BE2C (cell line): ENCODE measurements around the gene SDHA.
"Not testable (repeated sequence)": the region's sequence is repeated elsewhere in the genome, so short reads cannot be mapped to it uniquely, and the experiment has no call there.

Experiments used
- DNase-seq: peaks from one replicate; pipeline ENCODE4 v3.0.0-alpha.2; 2020
- H3K27me3 ChIP-seq: fragments of 250-450 bp; sonication (Bioruptor Pico); 2 replicates; pipeline ENCODE4 v1.5.1; 2020; ENCODE audit warnings: mild to moderate bottlenecking
- H3K36me3 ChIP-seq: fragments of 250-450 bp; sonication (Bioruptor Pico); 2 replicates; pipeline ENCODE4 v1.5.1; 2020; ENCODE audit warnings: mild to moderate bottlenecking
- H3K4me1 ChIP-seq: fragments of 250-450 bp; sonication (Bioruptor Pico); 2 replicates; pipeline ENCODE4 v1.5.1; 2020
- H3K4me3 ChIP-seq: 2 replicates; pipeline ENCODE4 v1.5.1; 2011; ENCODE audit warnings: low read depth, low read length
- H3K9me3 ChIP-seq: fragments of 250-450 bp; sonication (Bioruptor Pico); 2 replicates; pipeline ENCODE4 v1.5.1; 2020
- CTCF ChIP-seq: IDR thresholded peaks from 2 replicates; pipeline ENCODE4 v1.5.1; 2012; ENCODE audit warnings: mild to moderate bottlenecking, low read depth, low read length

SDHA gene

GRCh38 chr5:231661-232060, 13.5 kb downstream of the SDHA start:
- no peaks in the 10 kb centered on the region for H3K27me3 ChIP-seq
- DNase-seq: no peak
- peaks cover 28% of the 10 kb centered on the region for H3K36me3 ChIP-seq
- no peak overlapping the region for H3K4me3 ChIP-seq
- no peak for TF ChIP-seq CTCF
- no peaks in the 10 kb centered on the region for H3K9me3 ChIP-seq
- no peaks in the 10 kb centered on the region for H3K4me1 ChIP-seq

GRCh38 chr5:233426-233825, 15.3 kb downstream of the SDHA start:
- not testable (repeated sequence) for H3K9me3 ChIP-seq, H3K4me1 ChIP-seq, H3K27me3 ChIP-seq, H3K4me3 ChIP-seq, DNase-seq
- peaks cover 23% of the 10 kb centered on the region for H3K36me3 ChIP-seq

GRCh38 chr5:234450-234849, 16.3 kb downstream of the SDHA start:
- no peak for DNase-seq
- Histone ChIP-seq H3K36me3 (peaks cover 24% of the 10 kb centered on the region), H3K27me3 (no peaks in the 10 kb centered on the region), H3K9me3 (no peaks in the 10 kb centered on the region), H3K4me1 (no peaks in the 10 kb centered on the region), H3K4me3 (no peak overlapping the region)
- no peak for TF ChIP-seq CTCF

- not testable (repeated sequence) for H3K4me1 ChIP-seq, H3K27me3 ChIP-seq, H3K4me3 ChIP-seq, H3K9me3 ChIP-seq, DNase-seq
- H3K36me3 ChIP-seq: peaks cover 24% of the 10 kb centered on the region
Observed at GRCh38 chr5:235527-235926, 17.4 kb downstream of the SDHA start.

GRCh38 chr5:237931-238330, 19.8 kb downstream of the SDHA start:
- not testable (repeated sequence) for H3K9me3 ChIP-seq, DNase-seq, H3K27me3 ChIP-seq, H3K4me3 ChIP-seq, H3K4me1 ChIP-seq
- H3K36me3 ChIP-seq: peaks cover 38% of the 10 kb centered on the region

GRCh38 chr5:240550-240949, 22.4 kb downstream of the SDHA start:
- not testable (repeated sequence) for H3K9me3 ChIP-seq, H3K4me3 ChIP-seq, DNase-seq, H3K4me1 ChIP-seq, H3K27me3 ChIP-seq
- H3K36me3 ChIP-seq: peaks cover 24% of the 10 kb centered on the region

GRCh38 chr5:241045-241669, 23.0 kb downstream of the SDHA start:
- H3K4me1 ChIP-seq, H3K4me3 ChIP-seq, H3K9me3 ChIP-seq, H3K27me3 ChIP-seq, DNase-seq: not testable (repeated sequence)
- H3K36me3 ChIP-seq: peaks cover 25% of the 10 kb centered on the region

GRCh38 chr5:243683-244367, 25.7 kb downstream of the SDHA start:
- not testable (repeated sequence) for H3K27me3 ChIP-seq, H3K4me3 ChIP-seq, H3K9me3 ChIP-seq, DNase-seq, H3K4me1 ChIP-seq
- H3K36me3 ChIP-seq: peaks cover 29% of the 10 kb centered on the region

GRCh38 chr5:245717-246116, 27.6 kb downstream of the SDHA start:
- not testable (repeated sequence) for H3K9me3 ChIP-seq, H3K27me3 ChIP-seq, H3K4me1 ChIP-seq, DNase-seq, H3K4me3 ChIP-seq
- peaks cover 26% of the 10 kb centered on the region for H3K36me3 ChIP-seq

GRCh38 chr5:250396-250795, 32.3 kb downstream of the SDHA start:
- H3K4me3 ChIP-seq, DNase-seq, H3K27me3 ChIP-seq, H3K9me3 ChIP-seq, H3K4me1 ChIP-seq: not testable (repeated sequence)
- peaks cover 12% of the 10 kb centered on the region for H3K36me3 ChIP-seq

GRCh38 chr5:251016-251415, 32.9 kb downstream of the SDHA start:
- H3K9me3 ChIP-seq, H3K4me1 ChIP-seq, DNase-seq, H3K4me3 ChIP-seq, H3K27me3 ChIP-seq: not testable (repeated sequence)
- H3K36me3 ChIP-seq: peaks cover 10% of the 10 kb centered on the region

GRCh38 chr5:251538-251937, 33.4 kb downstream of the SDHA start:
- H3K4me3 ChIP-seq, H3K27me3 ChIP-seq, H3K9me3 ChIP-seq, H3K4me1 ChIP-seq, DNase-seq: not testable (repeated sequence)
- peaks cover 13% of the 10 kb centered on the region for H3K36me3 ChIP-seq

- not testable (repeated sequence) for DNase-seq, H3K9me3 ChIP-seq, H3K4me3 ChIP-seq, H3K4me1 ChIP-seq, H3K27me3 ChIP-seq
- peaks cover 14% of the 10 kb centered on the region for H3K36me3 ChIP-seq
Observed at GRCh38 chr5:251975-252374, 33.9 kb downstream of the SDHA start.
